Endothelial cell of umbilical vein (primary cell): Measurements from ENCODE around the gene TAF3.

Experiments used
- CTCF ChIP-seq, 2 donors: IDR thresholded peaks; 1 replicate in 1 of 2; 2 replicates in 1 of 2; pipeline ENCODE4 v1.5.1; 2011; ENCODE audit warnings: low read length in 2 of 2, mild to moderate bottlenecking in 2 of 2, moderate library complexity in 2 of 2, control low read depth in 1 of 2, inconsistent platforms in 1 of 2, low read depth in 1 of 2; ENCODE audit not compliant: insufficient read depth in 1 of 2; ENCODE audit errors: extremely low read depth in 1 of 2
- EZH2 ChIP-seq: IDR thresholded peaks from 2 replicates; pipeline ENCODE4 v1.6.1; 2012; ENCODE audit warnings: borderline replicate concordance, low read depth, mild to moderate bottlenecking, moderate library complexity, low read length, inconsistent platforms; ENCODE audit not compliant: severe bottlenecking
- FOS ChIP-seq: IDR thresholded peaks from 2 replicates; pipeline ENCODE4 v1.6.1; 2011; ENCODE audit warnings: mild to moderate bottlenecking, low read length, moderate library complexity, borderline replicate concordance; ENCODE audit not compliant: insufficient read depth
- JUN ChIP-seq: IDR thresholded peaks from 2 replicates; pipeline ENCODE4 v1.6.1; 2011; ENCODE audit warnings: borderline replicate concordance, low read depth; ENCODE audit not compliant: insufficient read length, insufficient read depth
- MAX ChIP-seq: IDR thresholded peaks from 2 replicates; pipeline ENCODE4 v1.6.1; 2011; ENCODE audit not compliant: insufficient read depth, insufficient read length
- MYC ChIP-seq: IDR thresholded peaks from one replicate; pipeline ENCODE4 v1.6.1; 2011; ENCODE audit warnings: mild to moderate bottlenecking, low read depth, low read length
- POLR2A ChIP-seq: IDR thresholded peaks from 2 replicates; pipeline ENCODE4 v1.6.1; 2012; ENCODE audit warnings: low read depth, mild to moderate bottlenecking, control low read depth, low read length
- POLR2AphosphoS5 ChIP-seq: IDR thresholded peaks from 2 replicates; pipeline ENCODE4 v1.6.1; 2012; ENCODE audit warnings: low read depth, mild to moderate bottlenecking, control low read depth, low read length, moderate library complexity; ENCODE audit not compliant: insufficient read depth

GRCh38 chr10:7903851-7904250 lies 85.5 kb downstream of the TAF3 start:
- TF ChIP-seq EZH2 (no peak), CTCF (IDR thresholded peaks at IDR 0.05; ENCODE audit: extremely low read depth in 1 of 2, insufficient read depth in 1 of 2, low read depth in 1 of 2, low read length in 2 of 2) (no peak), MYC (no peak), POLR2A (no peak), MAX (no peak), POLR2AphosphoS5 (no peak), FOS (no peak), JUN (no peak)
